Measurements from ENCODE around the gene KRTAP12-1.

DNA sequence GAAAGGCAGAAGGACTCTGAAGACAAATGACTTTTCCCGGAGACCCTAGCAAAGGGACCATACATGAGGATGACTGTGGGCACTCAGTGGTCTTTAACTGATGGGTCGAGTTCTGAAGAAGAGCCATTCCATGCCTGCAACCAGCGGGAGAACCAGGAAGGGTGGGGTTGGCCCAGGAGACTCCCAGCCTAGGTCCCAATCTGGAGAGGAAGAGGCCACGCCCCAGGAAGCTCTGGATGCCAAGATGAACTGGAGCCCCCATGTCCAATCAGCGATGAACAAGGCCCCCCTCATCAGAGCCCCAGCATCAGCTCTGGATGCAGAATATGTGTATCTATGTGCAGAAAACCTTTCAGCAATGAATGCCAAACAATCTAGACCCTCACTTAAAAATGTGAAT, 41.2 kb downstream of the KRTAP12-1 start:
- TF ChIP-seq EZH2 (IDR thresholded peaks at IDR 0.05): no peak
- TF ChIP-seq POLR2AphosphoS5 (IDR thresholded peaks at IDR 0.05; ENCODE audit: borderline replicate concordance, low read depth, low read length): no peak
- no peak for TF ChIP-seq FOXP2 (optimal IDR thresholded peaks at IDR 0.05; ENCODE audit: control extremely low read depth, extremely low read length, insufficient read depth)
